Panc1 (cell line): ENCODE measurements around the gene PCDH7. TPM values are rescaled to one million over a fixed set of nuclear protein-coding genes. Genes with fewer than 3 reads are reported as not detected.

Experiments
- ATAC-seq: fragments of 200-7000 bp; cut with Tn5 transposase; 2 replicates; pipeline ENCODE4 v1.9.1; 2020; ENCODE audit warnings: mild to moderate bottlenecking, moderate library complexity
- BruUV-seq: library from RNA; stranded (reverse); fragments of 400-500 nt; replicated peaks from 2 replicates; lab custom pipeline; 2021; lab: Mats Ljungman, UMichigan
- CTCF ChIA-PET: fragments of 300-600 bp; sonication (Branson Sonifier 250); formaldehyde crosslinking; loops from one replicate; lab custom pipeline; 2022; ENCODE audit warnings: antibody characterized with exemption; lab: Charles Lee
- POLR2A ChIA-PET: fragments of 300-600 bp; sonication (Branson Sonifier 250); formaldehyde crosslinking; loops from one replicate; lab custom pipeline; 2022; ENCODE audit warnings: antibody characterized with exemption; lab: Charles Lee
- DNase-seq: peaks from one replicate; pipeline ENCODE4 v3.0.0-alpha.2; 2010; ENCODE audit warnings: low read depth, low spot score
- H3K27ac ChIP-seq: 2 replicates; pipeline ENCODE4 v1.5.1; 2011; ENCODE audit warnings: mild to moderate bottlenecking, low read length, inconsistent platforms
- H3K27me3 ChIP-seq: fragments of 200-500 bp; sonication (Bioruptor generic); 2 replicates; pipeline ENCODE4 v1.6.0; 2014; ENCODE audit warnings: low read length, inconsistent platforms; ENCODE audit not compliant: control insufficient read depth, insufficient read depth
- H3K36me3 ChIP-seq: fragments of 200-500 bp; sonication (Bioruptor generic); 2 replicates; pipeline ENCODE4 v1.5.1; 2014; ENCODE audit warnings: inconsistent platforms, mild to moderate bottlenecking, low read length, moderate library complexity; ENCODE audit not compliant: control insufficient read depth, insufficient read depth
- H3K4me1 ChIP-seq: 2 replicates; pipeline ENCODE4 v1.5.1; 2011; ENCODE audit warnings: inconsistent platforms, mild to moderate bottlenecking, low read length, moderate library complexity; ENCODE audit not compliant: control insufficient read depth, insufficient read depth
- H3K4me3 ChIP-seq, 2 experiments: 2 replicates each; pipeline ENCODE4 v1.5.1; 2011 to 2012; ENCODE audit warnings: low read depth in 2 of 2, low read length in 2 of 2, mild to moderate bottlenecking in 2 of 2, inconsistent platforms in 1 of 2, moderate library complexity in 1 of 2
- H3K9me3 ChIP-seq: fragments of 200-500 bp; sonication (Bioruptor generic); 2 replicates; pipeline ENCODE4 v1.5.1; 2014; ENCODE audit warnings: low read depth, mild to moderate bottlenecking, inconsistent platforms, low read length, moderate library complexity; ENCODE audit not compliant: control insufficient read depth, insufficient read depth
- POLR2AphosphoS5 ChIP-seq: IDR thresholded peaks from 2 replicates; pipeline ENCODE4 v1.6.1; 2012; ENCODE audit warnings: mild to moderate bottlenecking, low read depth, low read length, moderate library complexity
- REST ChIP-seq, 2 experiments: IDR thresholded peaks; 2 replicates each; pipeline ENCODE4 v1.6.1; 2011 to 2012; ENCODE audit warnings: low read depth in 2 of 2, control low read depth in 1 of 2, low read length in 1 of 2, mild to moderate bottlenecking in 1 of 2, moderate library complexity in 1 of 2; ENCODE audit not compliant: insufficient read depth in 1 of 2
- SIN3A ChIP-seq: IDR thresholded peaks from 2 replicates; pipeline ENCODE4 v1.6.1; 2012; ENCODE audit warnings: low read depth, mild to moderate bottlenecking, low read length, moderate library complexity, borderline replicate concordance; ENCODE audit not compliant: insufficient read depth
- TCF7L2 ChIP-seq: IDR thresholded peaks from 2 replicates; pipeline ENCODE4 v1.6.1; 2011; ENCODE audit warnings: mild to moderate bottlenecking, low read depth, low read length, inconsistent platforms
- in situ Hi-C: cut with HindIII; loops from 2 replicates; pipeline ENCODE4 v1.10.0; 2016; ENCODE audit warnings: low sequenced_read_pairs, low pct_unique_long_range_greater_than_20kb
- intact Hi-C: fragments of 100-400 bp; cut with micrococcal nuclease; formaldehyde crosslinking; loops from one replicate; pipeline ENCODE4 v1.10.0; 2022; ENCODE audit not compliant: unreplicated experiment
- total RNA-seq: library from RNA; stranded (reverse); gene quantifications from one replicate; pipeline ENCODE4 v1.2.1, GENCODE V29; 2021; ENCODE audit not compliant: unreplicated experiment
- TF ChIP-seq, protein P1 (sequence below): fragments of 450-650 bp; IDR thresholded peaks from 2 replicates; pipeline ENCODE4 v1.5.1; 2017; ENCODE audit warnings: mild to moderate bottlenecking

Gene PCDH7
- total RNA-seq, 1 experiment from 2014 or later = 31.6 TPM

DNA sequence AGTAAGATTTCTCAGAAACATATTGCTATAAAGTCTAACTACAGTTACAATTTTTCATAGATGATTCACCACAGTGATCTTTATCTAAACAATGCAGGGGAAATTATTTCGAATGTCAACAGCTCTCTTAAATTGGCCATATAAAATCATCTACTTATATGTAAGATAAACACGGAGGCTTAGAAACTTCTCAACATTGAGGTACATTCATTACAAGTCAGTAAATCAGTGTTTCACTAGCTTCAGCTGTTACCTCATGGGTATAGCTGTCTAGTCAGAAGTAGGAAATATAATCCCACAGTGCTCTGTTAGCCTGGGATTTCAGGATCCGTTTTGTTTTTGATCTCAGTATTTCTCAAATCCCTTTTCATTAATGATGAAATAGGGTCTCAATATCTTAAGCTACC is 43.2 kb downstream of the PCDH7 start:
- H3K27me3 ChIP-seq = no peaks in the 10 kb centered on the region
- in situ Hi-C loops (no loop called here), intact Hi-C loops (no loop called here)
- no peak for DNase-seq
- no peak for TF ChIP-seq TCF7L2
- TF ChIP-seq, protein P1, sequence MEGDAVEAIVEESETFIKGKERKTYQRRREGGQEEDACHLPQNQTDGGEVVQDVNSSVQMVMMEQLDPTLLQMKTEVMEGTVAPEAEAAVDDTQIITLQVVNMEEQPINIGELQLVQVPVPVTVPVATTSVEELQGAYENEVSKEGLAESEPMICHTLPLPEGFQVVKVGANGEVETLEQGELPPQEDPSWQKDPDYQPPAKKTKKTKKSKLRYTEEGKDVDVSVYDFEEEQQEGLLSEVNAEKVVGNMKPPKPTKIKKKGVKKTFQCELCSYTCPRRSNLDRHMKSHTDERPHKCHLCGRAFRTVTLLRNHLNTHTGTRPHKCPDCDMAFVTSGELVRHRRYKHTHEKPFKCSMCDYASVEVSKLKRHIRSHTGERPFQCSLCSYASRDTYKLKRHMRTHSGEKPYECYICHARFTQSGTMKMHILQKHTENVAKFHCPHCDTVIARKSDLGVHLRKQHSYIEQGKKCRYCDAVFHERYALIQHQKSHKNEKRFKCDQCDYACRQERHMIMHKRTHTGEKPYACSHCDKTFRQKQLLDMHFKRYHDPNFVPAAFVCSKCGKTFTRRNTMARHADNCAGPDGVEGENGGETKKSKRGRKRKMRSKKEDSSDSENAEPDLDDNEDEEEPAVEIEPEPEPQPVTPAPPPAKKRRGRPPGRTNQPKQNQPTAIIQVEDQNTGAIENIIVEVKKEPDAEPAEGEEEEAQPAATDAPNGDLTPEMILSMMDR = no peak
- TF ChIP-seq SIN3A = no peak
- no peak for TF ChIP-seq REST (IDR thresholded peaks at IDR 0.05; ENCODE audit: insufficient read depth in 1 of 2, low read depth in 2 of 2, low read length in 1 of 2)
- no peak for TF ChIP-seq POLR2AphosphoS5
- peak; percentile 79 for ATAC-seq
- no peaks in the 10 kb centered on the region for H3K9me3 ChIP-seq
- H3K4me3 ChIP-seq = no peak overlapping the region
- no TSS peak for BruUV-seq
- H3K27ac ChIP-seq = peak overlapping the region; percentile 74
- peaks cover 21% of the 10 kb centered on the region for H3K4me1 ChIP-seq
- CTCF ChIA-PET = no interaction called here
- H3K36me3 ChIP-seq = no peaks in the 10 kb centered on the region
- POLR2A ChIA-PET = no interaction called here

DNA sequence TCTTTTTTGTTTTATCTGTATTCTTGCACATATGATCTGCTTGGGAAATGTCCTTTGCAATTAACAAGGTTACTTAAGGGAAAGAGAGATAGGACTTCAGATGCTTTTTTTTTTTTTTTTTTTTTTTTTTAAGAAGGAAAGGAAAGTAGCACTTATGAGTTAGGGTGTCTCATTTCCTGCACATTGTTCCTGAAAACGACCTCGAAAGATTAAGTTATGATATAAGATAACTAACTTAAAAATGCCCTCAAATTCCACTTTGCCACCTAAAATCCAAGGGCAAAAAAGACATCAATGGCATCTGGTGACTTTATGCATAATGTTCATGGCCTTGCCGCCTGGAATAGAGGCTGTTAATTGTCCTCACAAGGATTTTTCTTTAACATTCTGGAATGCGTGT is 44.9 kb downstream of the PCDH7 start:
- no TSS peak for BruUV-seq
- ATAC-seq (no peak), DNase-seq (no peak)
- H3K9me3 ChIP-seq = no peaks in the 10 kb centered on the region
- H3K36me3 ChIP-seq = no peaks in the 10 kb centered on the region
- peaks cover 37% of the 10 kb centered on the region for H3K4me1 ChIP-seq
- H3K27me3 ChIP-seq = no peaks in the 10 kb centered on the region
- no peak overlapping the region for H3K4me3 ChIP-seq
- CTCF ChIA-PET = no interaction called here
- POLR2A ChIA-PET = no interaction called here
- intact Hi-C loops = no loop called here
- no peak for TF ChIP-seq POLR2AphosphoS5
- TF ChIP-seq REST (IDR thresholded peaks at IDR 0.05; ENCODE audit: insufficient read depth in 1 of 2, low read depth in 2 of 2, low read length in 1 of 2) = no peak
- TF ChIP-seq SIN3A = no peak
- TF ChIP-seq, protein P1 = no peak
- no peak for TF ChIP-seq TCF7L2
- no peak overlapping the region for H3K27ac ChIP-seq
- in situ Hi-C loops = no loop called here
